ENCODE measurements around the gene DUS4L.
A peak's percentile ranks its signal among the peaks of the same experiment; 100 is the strongest.

DNA sequence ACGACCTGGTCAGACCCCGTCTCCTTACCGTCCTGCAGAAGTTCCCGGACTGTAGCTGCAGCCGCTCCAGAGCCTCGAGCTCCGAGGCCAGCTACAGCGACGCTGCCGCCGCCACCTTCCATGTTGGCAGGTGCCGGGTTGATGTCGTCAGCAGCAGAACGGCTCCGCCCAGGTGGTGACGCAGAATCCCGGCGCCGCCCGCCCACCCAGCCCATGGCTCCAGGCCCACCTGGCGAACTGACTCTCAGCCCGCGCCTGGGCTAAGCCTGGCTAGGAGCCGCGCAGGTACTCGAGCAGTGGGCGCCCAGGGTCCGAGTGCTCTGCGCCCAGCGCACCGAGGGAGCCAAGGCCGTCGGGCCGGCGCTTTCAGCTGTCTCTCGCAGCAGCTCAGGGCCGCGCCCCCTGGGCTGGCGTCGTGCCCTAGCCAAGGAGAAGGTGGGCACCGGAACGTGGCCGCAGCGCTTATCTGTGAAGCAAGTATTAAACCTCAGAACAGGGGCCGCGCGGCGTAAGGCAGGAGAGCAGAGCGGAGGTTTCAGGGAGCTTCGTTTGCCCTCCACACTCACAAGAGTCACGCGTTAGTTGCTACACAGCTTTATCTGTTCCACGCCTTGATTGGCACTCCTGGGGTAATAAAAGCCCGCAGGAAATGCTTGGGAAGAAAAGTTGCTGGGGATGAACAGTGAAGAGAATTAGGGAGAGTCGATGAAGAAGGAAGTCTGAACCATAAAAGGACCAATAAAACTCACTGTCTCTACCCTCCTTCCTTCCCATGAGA, at the start of gene DUS4L, which contains the start of gene COG5:
- peak; percentile 90 for TF ChIP-seq POLR2A (IDR thresholded peaks at IDR 0.05; ENCODE audit: low read depth, low read length)
- peak; percentile 79; the same call in 1 of the 2 replicates for TF ChIP-seq TAF1 (IDR thresholded peaks at IDR 0.05; ENCODE audit: low read depth, low read length)
- TF ChIP-seq POLR2AphosphoS5 (IDR thresholded peaks at IDR 0.05; ENCODE audit: low read depth, low read length), result peak; percentile 74

Measured in GM12891 (cell line).